Tibial nerve (tissue), 4 donors: ENCODE measurements around the gene HIVEP2.

Source experiments
- CTCF ChIP-seq, 5 experiments: fragments of 200-600 bp in 3 of 5; fragments of 450-650 bp in 2 of 5; sonication (generic) in 3 of 5; IDR thresholded peaks; one replicate each; pipeline ENCODE4 v1.5.1; 2016 to 2019; ENCODE audit warnings: antibody characterized with exemption in 5 of 5, mild to moderate bottlenecking in 3 of 5, moderate library complexity in 2 of 5
- EP300 ChIP-seq, 2 donors: sonication (generic); formaldehyde crosslinking; IDR thresholded peaks; one replicate each; pipeline ENCODE4 v1.6.1; 2017; ENCODE audit warnings: antibody characterized with exemption in 2 of 2, mild to moderate bottlenecking in 1 of 2
- POLR2A ChIP-seq, 2 donors: fragments of 450-650 bp; IDR thresholded peaks; one replicate each; pipeline ENCODE4 v1.6.1; 2017; ENCODE audit warnings: antibody characterized with exemption in 2 of 2, mild to moderate bottlenecking in 2 of 2, moderate library complexity in 2 of 2

- TF ChIP-seq CTCF (IDR thresholded peaks at IDR 0.05) (no peak), POLR2A (IDR thresholded peaks at IDR 0.05) (no peak), EP300 (IDR thresholded peaks at IDR 0.05) (no peak)
Measured at GRCh38 chr6:142857233-142857761, 87.7 kb downstream of the HIVEP2 start.
